Lower leg skin (tissue), 3 donors: ENCODE measurements around the gene GJC2.

Source experiments
- POLR2A ChIP-seq, 2 donors: fragments of 450-650 bp; IDR thresholded peaks; one replicate each; pipeline ENCODE4 v1.6.1; 2016 to 2017; ENCODE audit warnings: antibody characterized with exemption in 2 of 2, mild to moderate bottlenecking in 1 of 2, moderate library complexity in 1 of 2
- TF ChIP-seq, protein P1 (sequence below), 3 donors: fragments of 450-650 bp; IDR thresholded peaks; one replicate each; pipeline ENCODE4 v1.5.1; 2016; ENCODE audit warnings: antibody characterized with exemption in 3 of 3, mild to moderate bottlenecking in 3 of 3, moderate library complexity in 2 of 3

DNA sequence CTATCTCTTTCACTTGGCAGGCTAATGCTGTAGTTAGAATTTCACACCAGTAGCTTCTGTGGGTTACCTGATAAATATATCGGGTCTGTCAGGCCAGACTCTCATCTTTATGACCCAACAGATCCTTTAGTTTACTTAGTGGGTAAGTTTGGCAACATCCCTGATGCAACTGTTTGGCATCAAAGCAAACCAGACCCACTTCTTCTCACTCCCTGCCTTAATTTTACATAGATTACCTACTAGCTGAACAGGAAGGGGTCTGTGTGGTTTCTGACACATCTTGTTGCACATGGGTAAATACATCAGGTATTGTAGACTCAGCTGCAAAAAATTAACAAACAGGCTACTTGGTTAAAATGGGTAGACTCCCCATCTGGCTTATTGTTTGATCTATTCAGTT is 12.8 kb upstream of the GJC2 start:
- TF ChIP-seq, protein P1, sequence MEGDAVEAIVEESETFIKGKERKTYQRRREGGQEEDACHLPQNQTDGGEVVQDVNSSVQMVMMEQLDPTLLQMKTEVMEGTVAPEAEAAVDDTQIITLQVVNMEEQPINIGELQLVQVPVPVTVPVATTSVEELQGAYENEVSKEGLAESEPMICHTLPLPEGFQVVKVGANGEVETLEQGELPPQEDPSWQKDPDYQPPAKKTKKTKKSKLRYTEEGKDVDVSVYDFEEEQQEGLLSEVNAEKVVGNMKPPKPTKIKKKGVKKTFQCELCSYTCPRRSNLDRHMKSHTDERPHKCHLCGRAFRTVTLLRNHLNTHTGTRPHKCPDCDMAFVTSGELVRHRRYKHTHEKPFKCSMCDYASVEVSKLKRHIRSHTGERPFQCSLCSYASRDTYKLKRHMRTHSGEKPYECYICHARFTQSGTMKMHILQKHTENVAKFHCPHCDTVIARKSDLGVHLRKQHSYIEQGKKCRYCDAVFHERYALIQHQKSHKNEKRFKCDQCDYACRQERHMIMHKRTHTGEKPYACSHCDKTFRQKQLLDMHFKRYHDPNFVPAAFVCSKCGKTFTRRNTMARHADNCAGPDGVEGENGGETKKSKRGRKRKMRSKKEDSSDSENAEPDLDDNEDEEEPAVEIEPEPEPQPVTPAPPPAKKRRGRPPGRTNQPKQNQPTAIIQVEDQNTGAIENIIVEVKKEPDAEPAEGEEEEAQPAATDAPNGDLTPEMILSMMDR (IDR thresholded peaks at IDR 0.05) = no peak
- no peak for TF ChIP-seq POLR2A (IDR thresholded peaks at IDR 0.05)
